Stimulated activated naive CD8-positive, alpha-beta T cell treated with anti-CD3 and anti-CD28 coated beads, Interleukin-15, Interleukin-2, amounts not matched to agents 100 U/mL and 50 U/mL, for 24 hours (primary cell): ENCODE measurements around the gene TMEM72.

Source experiments
- ATAC-seq: fragments of 150-1000 bp; cut with Tn5 transposase; one replicate; pipeline ENCODE4 v1.10.0; 2021
- DNase-seq: peaks from one replicate; pipeline ENCODE4 v3.0.0; 2021

The TMEM72 gene

GRCh38 chr10:44890696-44891563 lies 20.2 kb upstream of the TMEM72 start:
- peak; percentile 21 for ATAC-seq
- no peak for DNase-seq

GRCh38 chr10:44891721-44892120 lies 19.4 kb upstream of the TMEM72 start:
- ATAC-seq = no peak
- no peak for DNase-seq

DNA sequence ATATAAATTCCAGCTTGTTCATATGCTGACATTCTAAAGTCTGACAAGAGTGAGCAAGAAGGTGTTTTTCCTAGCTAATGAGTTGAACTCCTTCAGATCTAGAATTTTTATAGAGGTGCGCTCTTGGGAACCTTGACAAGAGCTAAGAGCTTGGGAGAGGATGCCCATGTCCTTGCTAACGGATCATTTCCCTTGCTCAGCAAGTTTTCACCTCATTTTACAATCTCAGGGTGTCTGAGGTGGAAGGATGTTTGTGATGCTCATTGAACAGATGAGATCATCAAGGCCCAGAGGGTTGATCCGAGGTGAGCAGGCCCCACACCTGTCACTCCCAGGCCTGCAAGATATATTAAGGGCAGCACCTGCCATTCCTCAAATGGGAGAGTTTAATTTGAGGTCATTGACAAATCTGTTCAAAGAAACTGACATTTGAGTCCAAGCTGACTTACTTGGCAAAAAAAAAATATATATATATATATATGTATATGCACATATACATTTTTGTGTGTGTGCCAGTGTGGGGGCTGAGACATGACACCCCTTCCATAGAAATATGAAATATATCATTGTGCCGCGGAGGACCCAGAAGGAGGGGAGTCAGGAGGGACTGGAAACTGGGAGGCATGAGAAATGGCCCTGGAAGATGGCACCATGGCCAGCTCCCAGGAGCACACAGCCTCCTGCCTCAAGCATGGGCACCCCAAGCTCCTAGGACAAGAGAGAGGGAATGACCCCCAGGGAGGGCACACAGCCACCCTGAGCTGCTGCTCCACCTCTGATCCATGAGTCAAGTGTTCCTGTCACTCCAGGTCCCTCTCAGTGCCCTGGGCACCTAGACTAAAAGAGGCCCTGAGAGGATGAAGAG lies 17.3 kb upstream of the TMEM72 start:
- DNase-seq (no peak), ATAC-seq (no peak)

DNA sequence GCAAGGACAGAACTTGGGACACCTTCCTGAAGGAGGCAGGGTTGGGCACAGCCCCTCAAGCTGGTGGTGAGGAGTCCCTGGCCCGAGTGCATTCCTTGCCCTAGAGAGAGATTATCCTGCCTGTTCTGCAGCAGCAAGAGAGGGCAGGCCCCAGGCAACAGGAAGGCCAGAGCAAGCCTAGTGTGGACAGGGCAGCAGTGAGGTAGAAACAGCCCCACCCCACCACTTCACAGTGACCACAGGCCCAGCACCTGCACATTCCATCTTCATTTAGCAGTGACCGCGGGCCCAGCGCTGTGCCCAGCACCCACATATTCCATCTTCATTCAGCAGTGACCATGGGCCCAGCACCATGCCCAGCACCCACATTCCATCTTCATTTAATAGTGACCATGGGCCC lies 16.4 kb upstream of the TMEM72 start:
- DNase-seq (no peak), ATAC-seq (no peak)

DNA sequence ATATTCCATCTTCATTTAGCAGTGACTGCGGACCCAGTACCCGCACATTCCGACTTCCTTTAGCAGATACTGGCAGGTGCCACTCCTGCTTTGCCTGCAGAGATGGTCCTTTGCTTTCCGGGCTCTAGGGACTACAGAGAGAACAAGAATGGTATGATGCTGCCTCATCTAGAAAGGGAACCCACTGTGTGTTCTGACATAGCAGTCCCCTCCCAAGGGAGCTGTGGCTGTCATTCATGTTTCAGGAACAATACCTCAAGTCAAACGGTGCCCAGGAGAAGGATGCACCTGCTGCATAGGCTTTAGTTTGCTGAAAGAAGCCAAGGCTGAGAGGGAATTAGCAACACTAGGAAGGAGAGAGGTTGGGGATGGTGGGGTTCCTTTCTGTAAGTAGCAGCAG lies 15.9 kb upstream of the TMEM72 start:
- no peak for DNase-seq

GRCh38 chr10:44897049-44897448 lies 14.1 kb upstream of the TMEM72 start:
- no peak for ATAC-seq
- DNase-seq = no peak

More for the DNA sequence above, 15.9 kb upstream of the TMEM72 start:
- ATAC-seq = no peak

DNA sequence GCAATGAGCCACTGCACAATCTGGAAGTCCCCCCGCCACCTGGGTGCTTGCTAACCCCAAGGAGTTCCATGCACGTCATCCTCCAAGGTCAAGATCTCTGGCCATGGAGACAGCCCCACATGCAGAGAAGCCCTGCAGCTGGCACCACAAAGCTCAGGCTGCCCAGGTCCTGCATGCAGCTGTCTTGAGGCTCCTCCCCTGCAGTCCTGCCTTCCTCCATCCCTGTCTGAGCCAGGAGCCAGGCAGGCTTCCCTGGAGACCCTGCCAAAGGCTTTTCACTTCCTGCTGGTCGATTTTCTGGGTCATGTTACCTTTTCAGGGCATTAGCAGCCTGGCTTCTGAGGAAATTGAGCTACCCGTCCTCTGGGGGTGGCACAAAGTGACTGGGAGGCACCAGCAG lies 12.5 kb upstream of the TMEM72 start:
- DNase-seq (no peak), ATAC-seq (no peak)

GRCh38 chr10:44899450-44900080 lies 11.6 kb upstream of the TMEM72 start:
- DNase-seq (no peak), ATAC-seq (no peak)

GRCh38 chr10:44902941-44903545 lies 8.1 kb upstream of the TMEM72 start:
- DNase-seq = no peak
- ATAC-seq = no peak

GRCh38 chr10:44906486-44906885 lies 4.7 kb upstream of the TMEM72 start:
- DNase-seq (no peak), ATAC-seq (no peak)

DNA sequence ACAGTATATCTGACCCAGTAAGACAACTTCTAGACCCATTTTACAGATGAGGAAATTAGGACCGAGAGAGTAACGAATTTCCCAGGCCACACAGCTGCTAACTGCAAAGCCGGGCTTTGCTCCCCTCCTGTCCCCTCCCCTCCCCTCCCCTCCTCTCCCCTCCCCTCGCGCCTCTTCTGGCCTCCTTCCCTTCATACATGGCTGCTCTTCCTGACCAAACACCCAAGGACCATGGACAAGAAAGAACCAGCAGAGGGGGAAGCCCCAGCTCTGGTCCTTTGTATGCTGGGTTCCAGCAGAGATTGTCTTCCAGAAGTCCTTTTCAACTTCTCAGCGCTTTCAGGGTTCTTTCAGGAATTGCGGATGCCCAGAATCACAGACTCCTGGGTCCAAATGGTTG lies 3.6 kb upstream of the TMEM72 start:
- DNase-seq (no peak), ATAC-seq (no peak)

DNA sequence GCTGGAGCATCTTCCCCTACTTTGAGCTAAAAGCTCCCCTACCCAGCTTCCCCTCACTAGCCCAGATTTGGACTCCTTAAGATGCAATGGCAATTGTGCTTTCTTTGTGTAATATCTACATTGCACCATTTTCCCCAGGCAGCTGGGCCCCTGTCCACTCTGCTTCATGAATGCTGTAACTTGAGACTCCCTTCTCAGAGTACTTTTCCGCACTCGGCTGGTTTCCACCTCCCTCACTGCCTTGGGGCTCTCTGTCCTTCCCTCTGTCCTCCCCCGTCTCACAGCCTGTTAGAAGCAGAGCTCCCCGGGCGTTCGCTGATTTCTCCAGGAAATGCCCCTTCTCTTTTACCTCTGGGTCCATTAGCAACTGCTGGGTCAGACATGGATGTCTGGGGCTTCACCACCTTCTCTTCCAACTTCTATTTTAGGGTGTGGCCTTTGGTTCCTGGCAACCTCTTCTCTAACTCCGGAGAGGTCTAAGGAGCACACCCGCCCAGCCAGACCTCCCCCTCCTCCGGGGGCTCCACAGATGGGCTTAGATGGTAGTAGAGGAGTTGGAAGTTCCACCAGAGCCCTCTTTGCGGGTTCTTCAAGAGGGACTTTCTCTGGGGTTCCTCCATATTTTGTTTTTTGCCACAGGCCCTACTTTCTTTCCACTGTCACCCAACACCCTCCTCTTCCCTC lies 2.9 kb upstream of the TMEM72 start:
- DNase-seq = no peak
- no peak for ATAC-seq

GRCh38 chr10:44908936-44909630 lies 2.1 kb upstream of the TMEM72 start:
- DNase-seq (no peak), ATAC-seq (no peak)

GRCh38 chr10:44909910-44910309 lies 1.2 kb upstream of the TMEM72 start:
- no peak for ATAC-seq
- no peak for DNase-seq

- ATAC-seq (no peak), DNase-seq (no peak)
Measured at GRCh38 chr10:44910602-44911001, 535 bp upstream of the TMEM72 start.

DNA sequence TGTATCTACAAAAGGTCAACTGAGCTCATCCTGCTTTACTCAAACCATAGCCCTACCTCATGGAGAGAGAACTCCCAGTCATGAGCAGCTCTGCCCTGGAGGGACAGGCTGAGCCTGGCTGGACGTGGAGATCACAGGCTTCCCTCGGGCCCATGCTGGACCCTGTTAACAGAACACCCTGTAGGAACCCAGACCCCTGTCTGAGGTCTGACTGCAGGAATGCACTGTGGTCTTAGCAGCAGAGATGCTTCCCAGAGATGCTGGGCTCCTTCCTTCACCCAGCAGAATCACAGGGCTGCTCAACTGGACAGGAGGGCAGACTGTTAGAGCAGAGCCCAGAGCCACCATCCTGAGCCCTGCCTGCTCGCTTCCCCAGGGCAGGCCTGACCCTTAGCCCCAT lies 814 bp downstream of the TMEM72 start:
- DNase-seq = no peak
- ATAC-seq = no peak

DNA sequence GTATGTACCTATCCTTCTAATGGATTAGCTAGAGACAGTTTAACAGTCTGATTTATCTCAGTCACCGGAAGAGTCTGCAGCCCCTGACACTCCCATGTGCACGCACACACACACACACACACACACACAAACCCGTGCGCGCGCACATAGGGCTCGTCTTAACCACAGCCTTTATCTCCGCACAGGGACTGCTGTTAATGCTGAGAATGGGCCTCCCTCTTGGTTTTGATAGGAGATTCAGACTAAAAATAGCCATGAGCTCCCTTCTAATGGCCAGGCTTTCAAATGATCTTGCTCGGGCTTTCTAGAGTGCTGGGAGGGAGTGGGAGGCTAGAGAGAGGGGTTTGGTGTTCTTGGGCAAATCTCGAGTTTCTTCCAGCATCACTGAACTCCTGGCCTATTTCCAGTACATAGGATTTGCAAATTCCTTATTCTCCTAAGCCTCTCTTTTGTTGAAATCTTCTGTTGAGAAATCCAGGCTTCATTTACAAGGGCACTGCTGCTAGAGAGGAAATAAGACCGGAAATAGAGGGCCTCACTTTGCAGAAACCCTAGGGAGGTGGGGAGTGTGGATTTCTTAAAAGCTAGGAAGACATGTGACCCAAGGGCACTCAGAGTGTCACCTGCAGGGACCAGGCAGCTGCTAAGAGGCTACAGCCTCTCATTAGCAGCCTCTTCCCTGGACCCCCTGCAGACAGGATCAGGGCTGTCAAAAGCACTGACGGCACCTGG lies 2.4 kb downstream of the TMEM72 start:
- no peak for ATAC-seq
- no peak for DNase-seq

- no peak for DNase-seq
- no peak for ATAC-seq
Measured at GRCh38 chr10:44914891-44915290, 3.8 kb downstream of the TMEM72 start.

DNA sequence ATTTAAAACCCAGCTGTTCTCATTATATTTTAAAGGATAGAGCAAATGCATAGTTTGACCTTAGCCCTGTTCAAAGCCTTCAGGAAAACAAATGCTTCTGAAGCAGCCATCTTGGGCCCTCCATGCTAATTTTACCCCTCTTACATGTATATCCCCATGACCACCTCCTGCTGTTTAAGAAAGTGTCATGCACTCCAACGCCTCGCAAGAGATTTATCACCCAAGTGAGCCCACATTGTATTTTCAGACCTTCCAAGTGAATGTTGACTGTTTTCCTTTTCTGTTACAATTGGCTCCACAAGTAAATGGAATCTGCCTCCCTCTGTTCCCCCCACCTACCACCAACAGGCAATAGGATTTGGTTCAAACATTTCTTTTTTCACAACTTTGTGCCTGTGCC lies 5.3 kb downstream of the TMEM72 start:
- DNase-seq = no peak
- no peak for ATAC-seq

DNA sequence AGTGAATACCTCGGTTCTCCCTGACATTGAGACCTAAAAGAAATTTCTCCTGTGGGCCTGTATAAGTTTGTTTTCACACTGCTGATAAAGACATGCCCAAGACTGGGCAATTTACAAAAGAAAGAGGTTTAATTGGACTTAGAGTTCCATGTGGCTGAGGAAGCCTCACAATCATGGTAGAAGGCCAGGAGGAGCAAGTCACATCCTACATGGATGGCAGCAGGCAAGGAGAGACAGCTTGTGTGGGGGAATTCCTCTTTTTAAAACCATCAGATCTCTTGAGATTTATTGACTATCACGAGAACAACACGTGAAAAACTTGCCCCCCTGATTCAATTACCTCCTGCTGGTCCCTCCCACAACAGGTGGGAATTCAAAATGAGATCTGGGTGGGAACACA lies 6.7 kb downstream of the TMEM72 start:
- no peak for ATAC-seq
- no peak for DNase-seq

DNA sequence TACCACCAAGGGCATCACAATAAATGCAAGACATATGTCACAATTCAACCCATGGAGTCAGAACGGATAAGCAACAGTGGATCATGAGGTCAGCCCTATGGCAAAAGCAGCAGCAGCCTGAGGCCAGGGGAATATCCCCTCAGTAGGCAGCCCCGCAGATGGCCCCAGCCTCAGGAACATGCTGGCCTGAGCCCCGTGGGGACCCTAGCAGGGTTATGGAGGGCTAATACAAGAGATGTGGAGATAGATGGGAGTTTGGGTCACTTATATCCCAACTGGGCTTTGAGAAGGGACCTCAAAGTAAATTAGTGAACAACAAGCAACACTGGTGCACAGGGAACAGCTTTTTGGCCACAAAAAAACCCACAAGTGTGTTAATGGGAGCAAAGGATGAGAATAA lies 9.1 kb downstream of the TMEM72 start:
- DNase-seq (no peak), ATAC-seq (no peak)
